ENCODE data around the gene GLIS1. TPM values are rescaled to one million over a fixed set of nuclear protein-coding genes. Genes with fewer than 3 reads are reported as not detected.

The GLIS1 gene
- total RNA-seq, 1 experiment from 2014 or later = 1.0 TPM

DNA sequence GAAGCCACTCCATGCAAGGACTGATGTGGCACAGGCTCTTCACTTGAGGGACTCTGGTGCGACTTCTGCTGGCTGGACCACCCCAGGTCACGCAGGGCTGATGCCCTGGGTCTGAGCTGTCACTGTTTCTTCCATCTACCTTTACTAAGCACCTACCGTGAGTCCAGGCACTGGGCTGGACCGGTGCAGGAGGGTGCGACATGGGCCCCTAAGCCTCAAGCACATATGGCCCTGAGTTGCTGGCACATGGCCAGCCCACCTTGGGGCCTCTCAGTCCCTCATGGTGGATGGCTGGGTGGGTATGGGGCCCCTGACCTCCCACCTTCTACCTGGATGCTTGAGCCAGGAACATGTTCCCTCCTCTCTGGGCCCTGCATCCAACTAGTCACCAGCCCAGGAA lies 203.7 kb downstream of the GLIS1 start:
- no peak for DNase-seq (ENCODE audit: low spot score)

DNA sequence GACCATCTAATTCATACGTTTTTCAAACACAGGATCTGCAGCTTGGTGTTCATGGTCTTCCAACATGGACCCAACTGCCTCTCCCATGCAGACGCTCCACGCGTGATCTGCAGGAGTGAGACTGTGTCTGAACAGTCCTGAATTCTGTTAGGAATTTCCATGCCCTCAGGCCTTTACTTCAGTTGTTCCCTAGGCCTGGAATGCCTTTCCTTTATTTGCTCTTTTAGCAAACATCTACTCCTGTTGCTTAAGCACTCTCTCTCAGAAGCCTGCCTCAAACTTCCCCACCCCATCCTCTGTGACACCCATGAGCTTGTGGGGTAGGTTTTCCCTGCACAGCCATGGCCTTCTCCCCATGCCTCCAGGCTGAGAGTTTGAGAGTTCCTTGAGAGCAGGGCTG lies 206.1 kb downstream of the GLIS1 start:
- no peak for DNase-seq (ENCODE audit: low spot score)

DNA sequence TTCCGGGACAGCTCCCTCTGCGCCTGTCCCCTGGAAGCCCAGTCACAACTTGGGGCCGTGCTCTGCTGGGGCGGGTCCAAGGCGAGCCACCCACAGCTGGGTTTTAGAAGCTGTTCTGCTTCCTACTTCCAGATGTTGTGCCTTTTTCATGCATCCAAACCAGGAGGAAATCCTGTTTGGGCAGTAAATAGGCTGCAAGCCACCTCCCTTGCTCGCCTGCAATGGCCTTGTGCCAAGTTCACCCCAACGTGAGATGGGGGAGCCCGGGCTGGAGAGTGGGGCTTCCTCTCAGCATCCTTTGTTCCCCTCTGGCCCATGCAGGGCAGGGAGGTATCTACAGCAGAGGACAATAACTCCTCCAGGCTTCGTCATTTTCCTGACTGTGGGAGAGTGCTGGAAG lies 206.6 kb downstream of the GLIS1 start:
- no peak for DNase-seq (ENCODE audit: low spot score)

DNA sequence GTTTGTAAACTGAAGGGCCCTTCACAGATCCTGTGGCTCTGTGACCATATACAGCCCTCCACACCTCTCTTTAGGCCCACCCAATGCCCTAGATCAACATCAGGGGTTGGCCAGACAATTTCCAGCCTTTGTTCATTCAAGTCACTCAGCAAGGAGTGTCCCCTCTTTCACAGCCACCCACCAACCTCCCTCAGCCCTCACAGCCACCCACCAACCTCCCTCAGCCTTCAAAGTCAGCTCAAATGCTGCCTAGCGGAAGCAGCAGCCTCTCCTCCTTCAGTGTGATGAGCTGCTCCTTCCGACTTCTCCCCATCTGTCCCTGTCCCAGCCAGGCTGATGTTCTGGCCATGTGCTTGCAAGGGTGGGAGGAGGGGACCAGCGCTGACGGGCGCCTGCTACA lies 208.4 kb downstream of the GLIS1 start:
- no peak for DNase-seq (ENCODE audit: low spot score)

DNA sequence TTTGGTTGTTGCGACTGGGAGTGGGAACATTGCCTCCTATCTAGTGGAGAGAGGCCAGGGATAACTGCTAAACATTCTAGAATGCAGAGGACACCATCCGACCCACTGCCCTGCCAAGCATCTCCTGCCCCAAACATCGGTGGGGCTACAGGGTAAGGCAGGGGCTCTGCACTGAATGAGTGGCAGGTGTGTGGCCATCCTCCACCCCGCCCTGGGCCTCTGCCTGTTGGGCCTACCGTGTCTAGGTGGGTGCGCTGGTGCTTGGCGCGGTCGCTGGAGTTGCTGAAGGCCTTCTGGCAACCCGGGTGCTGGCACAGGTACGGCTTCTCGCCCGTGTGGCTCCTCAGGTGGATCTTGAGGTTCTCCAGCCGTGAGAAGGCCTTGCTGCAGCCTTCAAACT lies 209.4 kb downstream of the GLIS1 start:
- no peak for DNase-seq (ENCODE audit: low spot score)

DNA sequence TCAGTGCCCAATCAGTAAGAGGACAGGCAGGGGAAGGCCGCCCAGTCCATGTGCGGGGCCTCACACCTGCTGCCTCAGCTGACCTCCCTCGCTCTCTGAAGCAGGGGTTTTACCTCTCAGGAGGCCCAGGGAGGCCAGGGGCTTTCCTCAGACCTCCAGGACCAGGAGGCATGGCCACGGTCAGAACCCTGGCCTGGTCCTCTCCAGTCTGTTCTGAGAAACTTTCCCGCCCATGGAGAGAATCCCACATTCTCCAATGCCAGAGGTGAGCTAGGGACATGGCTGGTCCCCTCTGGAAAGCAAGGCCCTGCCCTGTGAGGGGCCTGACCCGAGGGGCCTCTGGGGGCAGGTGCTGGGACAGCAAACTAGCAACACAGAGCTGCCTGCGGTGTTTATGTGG lies 211.6 kb downstream of the GLIS1 start:
- no peak for DNase-seq (ENCODE audit: low spot score)

DNA sequence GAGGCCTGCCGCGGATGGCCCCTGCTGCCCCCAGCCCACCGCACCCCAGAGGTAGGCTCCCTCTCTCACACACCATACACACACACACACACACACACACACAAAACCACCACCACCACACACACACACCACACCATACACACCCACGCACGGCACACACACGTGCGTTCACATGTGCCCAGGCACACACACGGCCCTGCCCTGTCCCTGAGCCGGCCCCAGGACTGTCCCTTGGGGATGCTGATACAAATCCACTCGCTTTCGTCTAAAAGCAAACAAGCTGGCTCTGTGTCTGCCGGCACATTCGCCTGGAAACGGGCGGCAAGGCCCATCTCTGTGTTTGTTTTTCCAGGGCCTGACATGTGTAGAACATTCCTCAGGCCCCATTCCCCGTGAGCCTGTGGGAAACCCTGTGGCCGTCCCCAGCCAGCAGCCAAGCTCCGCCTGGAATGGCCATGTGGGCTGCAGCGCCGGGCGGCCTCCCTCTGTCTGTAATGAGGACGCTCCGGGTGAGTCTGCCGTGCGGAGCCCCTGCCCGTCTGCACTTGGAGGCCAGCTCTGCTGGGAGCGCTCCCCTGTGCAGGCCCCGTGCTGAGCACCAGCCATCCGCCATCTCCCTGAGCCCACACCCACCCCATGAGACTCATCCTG lies 212.4 kb downstream of the GLIS1 start:
- no peak for DNase-seq (ENCODE audit: low spot score)

DNA sequence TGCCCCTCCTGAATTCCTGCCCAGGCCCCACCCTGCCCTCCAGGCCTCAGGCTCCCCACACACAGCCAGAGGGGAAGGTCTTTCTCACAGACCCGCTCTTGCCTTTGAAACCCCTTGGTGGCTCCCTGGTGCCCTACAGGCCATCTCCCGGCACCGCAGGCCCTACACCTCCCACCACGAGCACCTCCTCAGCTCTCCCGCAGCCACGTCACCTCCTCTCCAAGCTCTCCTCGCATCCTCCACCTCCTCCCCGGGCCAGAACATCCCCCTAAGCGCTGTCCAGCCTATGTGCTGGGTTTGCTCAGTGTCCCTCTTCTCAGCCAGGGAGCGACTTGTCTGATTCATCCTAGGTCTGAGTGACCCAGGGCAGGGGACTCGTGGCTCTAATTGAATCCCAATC lies 213.4 kb downstream of the GLIS1 start:
- DNase-seq (ENCODE audit: low spot score) = no peak

DNA sequence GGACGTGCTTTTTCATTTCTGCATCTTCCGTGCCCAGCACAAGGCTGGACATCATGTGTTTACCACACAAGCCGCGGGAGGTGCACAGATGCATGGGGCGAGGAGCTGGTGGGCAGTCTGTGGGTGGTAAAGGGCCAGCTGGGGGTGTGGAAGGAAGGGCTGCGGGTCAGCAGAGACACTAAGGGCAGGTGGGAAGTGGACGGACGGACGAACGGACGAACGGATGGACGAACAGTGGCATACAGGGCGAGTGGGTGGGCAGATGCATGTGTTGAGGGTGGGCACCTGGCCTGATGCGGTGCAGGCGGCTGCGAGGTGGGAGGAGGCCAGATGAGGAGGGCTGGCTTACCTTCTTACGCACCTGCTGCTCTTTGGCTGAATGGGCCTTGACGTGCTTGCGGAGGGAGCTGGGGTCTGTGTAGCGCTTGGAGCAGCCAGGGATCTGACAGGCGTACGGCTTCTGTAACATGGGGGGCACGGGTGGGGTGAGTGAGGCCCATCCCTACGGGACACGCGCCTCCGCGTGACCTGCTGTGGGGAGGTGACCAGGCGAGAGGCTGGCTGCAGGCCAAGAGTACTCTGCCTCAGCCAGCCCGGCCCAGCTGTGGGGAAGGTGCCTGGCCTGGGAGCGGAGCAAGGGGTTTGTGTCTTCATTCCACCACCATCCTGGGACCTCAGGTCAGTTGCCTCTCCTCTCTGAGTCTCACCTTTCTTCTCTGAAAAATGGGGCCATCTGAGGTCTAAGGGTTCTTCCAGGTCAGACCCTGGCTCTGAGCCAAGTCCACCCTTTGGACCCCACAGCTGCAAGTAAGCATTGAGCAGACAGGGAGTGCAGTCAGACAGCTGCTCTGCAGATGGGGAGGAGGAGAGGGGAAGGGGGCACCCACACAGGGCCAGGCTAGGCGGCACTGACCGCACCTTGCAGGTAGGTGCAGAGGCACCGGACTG lies 214.3 kb downstream of the GLIS1 start:
- DNase-seq (ENCODE audit: low spot score) = no peak

DNA sequence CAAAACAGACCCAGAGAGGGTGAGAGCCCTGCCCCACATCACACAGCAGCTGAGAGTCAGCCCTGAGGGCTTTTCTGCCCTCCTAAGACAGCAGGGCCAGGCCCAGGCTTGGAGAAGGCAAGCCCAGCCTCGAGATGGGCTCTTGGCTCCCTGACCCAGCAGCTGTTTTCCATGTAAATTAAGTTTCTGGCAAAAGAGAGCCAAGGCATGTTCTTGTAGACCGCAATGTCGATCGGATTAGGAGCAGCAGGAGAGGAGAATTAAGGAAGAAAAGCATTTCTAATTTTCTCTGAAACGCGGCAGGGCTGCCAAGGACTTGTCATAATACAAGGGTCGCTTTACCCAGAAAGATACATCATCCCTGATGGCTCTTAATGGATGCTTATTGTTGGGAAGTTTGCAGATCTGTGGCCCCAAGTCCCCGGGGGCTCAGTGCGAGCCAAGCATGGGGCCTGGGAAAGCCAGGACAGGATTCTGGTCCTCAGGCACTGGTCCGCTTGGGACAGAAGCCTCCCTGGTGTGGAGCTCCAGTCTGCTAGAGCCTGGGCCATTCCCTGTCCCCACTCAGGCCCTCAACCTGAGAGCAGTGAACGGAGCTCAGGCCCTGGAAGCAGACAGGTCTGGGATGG lies 216.9 kb downstream of the GLIS1 start:
- no peak for DNase-seq (ENCODE audit: low spot score)

DNA sequence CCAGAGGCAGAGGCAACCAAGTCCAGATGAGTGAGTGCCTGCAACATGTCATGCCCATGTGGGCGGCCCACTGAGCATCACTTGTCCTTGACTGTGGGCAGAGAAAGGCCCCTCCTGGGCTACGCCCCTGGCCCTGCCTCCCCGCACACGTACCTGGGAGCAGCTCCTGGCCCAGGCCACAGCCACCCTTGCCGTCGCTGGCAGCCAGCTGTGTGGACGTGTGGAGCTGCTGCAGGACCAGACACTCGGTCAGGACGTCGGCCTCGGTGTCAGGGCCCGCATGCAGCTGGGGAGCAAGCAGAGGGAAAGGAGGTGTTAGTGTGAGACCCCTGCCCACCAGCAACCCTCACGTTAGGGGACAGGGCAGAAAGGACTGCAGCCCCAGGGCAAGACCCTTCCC lies 218.5 kb downstream of the GLIS1 start:
- DNase-seq (ENCODE audit: low spot score) = no peak

DNA sequence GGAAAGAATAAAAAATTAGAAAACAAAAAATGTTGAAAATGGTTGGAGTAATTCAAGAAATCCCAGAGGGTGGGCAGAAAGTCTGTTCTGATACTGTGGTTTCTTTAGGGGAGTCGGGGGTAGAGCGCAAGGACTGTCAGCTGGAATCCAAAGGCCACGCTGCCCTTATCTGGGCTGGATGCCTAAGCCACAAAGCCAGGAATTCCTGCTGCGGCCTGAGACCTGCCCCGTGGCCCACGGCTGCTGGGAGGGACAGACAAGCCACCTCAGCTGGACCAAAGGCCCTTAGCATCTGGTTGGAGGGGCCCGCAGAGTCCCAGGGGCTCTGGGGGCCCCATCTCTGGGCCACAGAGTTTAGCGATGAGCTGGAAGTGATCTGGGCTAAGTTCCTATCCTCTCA lies 219.5 kb downstream of the GLIS1 start:
- DNase-seq (ENCODE audit: low spot score) = no peak

DNA sequence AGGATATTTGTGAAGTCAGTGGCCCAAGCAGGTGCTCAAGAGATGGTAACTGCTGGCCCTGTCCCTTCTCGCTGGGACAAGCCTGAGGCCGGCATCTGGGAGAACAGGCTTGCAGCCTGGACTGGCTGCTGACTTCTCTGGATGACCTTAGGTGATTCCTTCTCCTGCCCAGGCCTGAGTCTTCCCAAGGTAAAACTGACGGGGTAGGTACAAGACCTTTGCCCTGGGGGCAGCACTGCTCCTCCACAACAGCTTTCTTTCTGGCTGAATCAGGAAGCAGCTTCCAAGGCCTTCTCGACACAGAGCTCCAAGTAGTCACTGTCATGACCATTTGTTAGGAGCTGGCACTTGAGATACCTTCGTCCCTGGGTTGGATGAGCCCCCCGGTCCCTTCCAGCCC lies 220.2 kb downstream of the GLIS1 start:
- DNase-seq (ENCODE audit: low spot score) = no peak

DNA sequence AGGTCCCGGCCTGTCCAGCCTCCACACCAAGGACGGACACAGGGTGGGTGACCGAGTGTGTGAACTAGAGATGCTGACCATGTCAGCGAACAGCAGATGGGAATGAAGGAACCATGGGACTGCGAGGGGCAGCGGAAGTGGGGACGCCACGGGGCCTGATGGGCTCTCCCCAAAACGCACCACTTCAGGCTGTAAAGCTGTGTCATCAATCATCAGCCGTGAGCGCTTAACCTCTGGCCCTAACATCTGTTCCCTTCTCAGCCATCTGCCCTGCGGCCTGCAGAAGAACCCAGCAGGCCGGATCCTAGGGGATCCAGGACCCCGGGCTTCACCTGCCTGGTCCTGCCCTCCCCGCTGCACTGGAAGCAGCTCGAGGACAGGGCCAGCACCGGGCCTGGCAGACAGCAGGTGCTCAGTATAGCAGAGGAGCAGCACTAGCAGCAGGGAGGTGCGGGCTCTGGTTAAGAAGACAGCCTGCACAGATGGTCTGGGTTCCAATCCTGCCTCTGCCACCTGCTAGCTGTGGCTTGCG lies 221.1 kb downstream of the GLIS1 start:
- no peak for DNase-seq (ENCODE audit: low spot score)

DNA sequence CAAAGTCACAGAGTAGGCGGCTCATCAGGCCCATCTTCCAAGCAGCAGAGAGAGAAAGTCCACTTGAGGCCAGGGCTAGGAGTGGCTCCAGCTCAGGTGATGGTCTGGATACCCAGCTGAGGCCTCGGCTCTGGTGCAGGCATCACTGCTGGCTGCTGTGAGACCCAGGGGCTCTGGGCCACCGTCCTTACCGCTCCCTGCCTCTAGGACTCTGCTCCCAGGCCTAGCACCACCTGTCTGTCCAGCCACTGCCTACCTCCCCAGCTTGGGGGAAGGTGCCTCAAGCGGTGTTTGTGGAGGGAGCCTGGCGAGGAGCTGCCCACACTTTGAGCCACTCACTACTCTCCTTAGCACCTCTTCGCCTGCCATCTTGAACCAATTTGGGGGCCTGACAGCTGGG lies 221.9 kb downstream of the GLIS1 start:
- DNase-seq (ENCODE audit: low spot score) = no peak

DNA sequence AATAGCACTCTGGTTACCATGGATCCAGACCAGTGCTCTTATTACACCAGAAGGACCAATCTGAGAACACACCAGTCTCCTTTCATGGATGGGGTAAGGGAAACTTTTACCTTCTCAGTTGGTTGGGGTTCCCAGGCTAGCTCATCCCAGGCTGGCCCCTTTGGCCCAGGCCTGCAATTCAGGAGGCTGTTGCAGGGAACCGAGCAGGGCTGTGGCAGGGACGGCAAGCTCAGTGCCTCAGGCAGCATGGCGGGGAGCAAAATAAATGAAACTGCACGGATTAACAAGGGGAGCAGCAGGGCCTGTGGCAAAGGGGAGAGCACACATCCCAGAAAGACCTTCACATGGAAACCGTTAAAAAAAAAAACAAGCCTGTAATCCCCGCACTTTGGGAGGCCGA lies 222.8 kb downstream of the GLIS1 start:
- DNase-seq (ENCODE audit: low spot score) = no peak

DNA sequence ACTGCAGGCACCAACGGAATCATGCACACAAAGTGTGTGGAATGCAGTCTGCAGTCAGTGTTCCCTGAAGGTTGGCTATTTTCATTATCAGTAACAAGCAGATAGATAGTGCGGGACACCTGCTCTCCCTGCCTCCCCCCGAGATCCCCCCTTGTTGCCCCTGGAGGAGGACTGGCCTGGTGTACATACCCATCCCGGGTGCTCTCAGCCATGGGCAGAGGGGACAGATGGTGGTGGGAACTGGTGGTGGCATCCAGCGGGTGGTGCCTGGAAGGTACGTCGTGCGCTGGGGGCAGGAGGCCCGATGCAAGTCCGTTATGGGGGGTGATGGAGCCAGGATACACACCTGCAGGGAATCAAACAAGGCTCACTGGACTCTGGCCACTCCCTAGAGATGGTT lies 224.5 kb downstream of the GLIS1 start:
- no peak for DNase-seq (ENCODE audit: low spot score)

DNA sequence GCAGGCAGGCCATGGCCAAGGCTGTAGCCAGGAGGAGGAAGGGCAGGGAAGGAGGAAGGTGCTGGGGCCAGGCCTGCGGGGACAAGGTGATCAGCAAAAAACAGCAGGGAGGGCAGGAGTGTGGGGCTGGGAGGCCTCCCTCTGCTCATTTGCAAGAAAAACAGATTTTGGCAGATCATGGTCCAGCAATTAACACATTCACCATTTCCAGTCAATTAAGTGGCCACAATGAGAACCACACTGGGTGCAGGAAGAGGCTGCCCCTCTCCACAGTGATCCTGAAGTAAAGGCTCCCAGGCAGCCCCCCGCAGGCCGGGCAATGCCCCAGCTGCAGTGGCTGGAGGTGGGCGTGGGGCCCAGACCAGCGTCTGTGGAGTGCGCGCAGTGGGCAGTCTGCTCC lies 225.1 kb downstream of the GLIS1 start:
- DNase-seq (ENCODE audit: low spot score) = no peak

DNA sequence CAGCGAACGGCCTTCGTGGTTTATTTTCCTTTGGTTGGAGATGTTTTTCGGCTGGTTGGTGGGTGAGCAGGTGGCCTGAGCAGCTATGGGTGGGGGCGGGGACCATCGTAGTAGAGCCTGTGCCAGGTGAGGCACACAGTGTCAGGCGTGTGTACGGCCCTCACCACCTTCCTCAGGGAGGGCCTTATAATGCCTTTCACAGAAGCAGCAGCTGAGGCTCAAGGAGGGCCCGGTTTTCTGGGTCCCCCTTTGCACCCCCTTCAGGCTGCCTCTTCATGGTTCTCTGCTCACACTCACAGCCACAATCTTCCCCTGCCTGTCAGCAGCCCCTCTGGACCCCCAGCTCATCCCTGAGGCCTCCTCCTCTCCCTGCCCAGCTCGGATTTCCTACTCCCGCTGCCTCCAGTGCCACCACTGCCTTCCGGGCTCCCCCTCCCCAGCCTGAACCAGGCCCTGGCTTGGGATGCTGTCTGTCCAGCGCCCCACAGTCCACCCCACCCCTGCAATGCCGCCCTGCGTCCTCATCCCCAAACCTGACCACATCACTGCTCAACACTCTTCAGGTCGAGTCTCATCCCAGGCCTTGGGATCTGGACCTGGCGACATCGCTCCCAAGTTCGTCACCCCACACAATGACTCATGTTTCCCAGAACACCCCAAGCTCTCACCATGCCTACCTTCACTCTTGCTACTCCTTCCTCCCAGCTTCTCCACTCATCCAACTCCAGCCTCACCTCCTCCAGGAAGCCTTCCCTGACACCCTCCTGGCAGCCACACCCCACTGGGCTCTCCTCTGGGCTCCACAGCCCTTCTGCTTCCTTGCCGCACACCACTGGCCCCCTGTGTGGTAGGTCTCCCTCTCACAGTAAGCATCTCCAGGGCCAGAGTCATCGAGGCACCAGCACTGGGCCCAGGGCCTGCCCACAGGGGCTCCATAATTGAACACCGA lies 225.9 kb downstream of the GLIS1 start:
- DNase-seq (ENCODE audit: low spot score) = no peak

DNA sequence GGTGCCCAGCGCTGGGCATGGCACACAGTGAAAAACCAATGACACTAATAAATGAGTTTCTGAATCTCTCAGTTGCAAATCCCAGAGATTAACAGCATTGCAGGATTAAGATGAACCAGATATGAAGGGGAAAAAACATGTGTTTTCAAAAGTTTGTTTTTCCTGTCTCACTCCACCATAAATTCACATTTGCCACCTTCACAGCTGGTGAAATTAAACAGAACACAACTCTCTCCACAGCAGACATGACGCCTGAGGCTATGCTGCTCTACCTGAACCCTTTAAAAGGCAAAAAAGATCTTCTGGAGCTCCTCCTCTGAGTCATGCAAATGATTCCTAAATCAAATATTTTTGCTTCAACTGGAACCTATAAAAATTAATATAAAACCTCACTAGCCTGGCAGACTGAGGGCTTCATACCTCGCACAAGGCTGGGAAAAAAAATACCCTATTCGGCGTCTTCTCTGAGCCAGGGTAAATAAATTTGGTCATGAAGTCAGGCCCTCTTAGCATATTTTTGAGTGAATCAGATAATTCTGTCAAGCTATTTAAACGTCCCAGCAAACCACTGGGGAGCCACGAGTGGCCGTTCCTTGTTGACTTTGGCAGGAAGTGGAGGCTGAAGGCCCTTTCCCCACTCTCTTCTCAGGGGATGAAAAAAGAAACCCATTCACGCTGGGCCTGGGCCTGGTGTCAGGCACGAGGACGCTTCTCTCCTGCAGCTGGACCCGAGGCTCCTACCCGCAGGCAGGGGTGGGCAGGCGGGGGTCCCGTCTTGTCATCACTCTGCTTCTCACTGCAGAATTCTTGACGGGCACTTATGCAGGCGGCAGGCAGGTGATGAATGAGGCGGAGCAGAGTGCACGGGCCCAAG lies 226.8 kb downstream of the GLIS1 start:
- DNase-seq (ENCODE audit: low spot score) = no peak

All from H4 (cell line).